HK-2 (cell line): ENCODE measurements around the gene TCEA3.

Source experiments
- DNase-seq: peaks from one replicate; pipeline ENCODE4 v3.0.0-alpha.2; 2018; ENCODE audit not compliant: unreplicated experiment

TCEA3 gene

DNA sequence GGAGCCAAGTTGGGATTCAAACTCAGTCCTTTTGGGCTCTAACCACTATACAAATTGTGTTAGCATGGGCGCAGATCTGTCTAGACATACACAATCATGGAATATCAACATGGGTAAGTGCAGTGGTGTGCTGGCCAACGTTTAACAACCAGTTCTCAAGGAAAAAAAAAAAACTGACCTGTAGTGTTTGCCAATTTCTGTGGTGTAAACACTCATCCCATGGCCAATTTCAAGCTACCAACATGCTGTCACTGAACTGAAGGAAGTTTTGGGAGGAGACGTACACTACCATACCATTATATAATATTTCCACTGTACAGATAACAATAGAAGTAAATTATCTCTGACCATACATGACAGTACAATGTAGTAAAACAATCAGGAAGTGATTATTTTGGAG lies 3.2 kb downstream of the TCEA3 start:
- DNase-seq: no peak

- DNase-seq: no peak
Observed at GRCh38 chr1:23420778-23421177, 3.8 kb downstream of the TCEA3 start.

- no peak for DNase-seq
Observed at GRCh38 chr1:23419180-23419579, 5.4 kb downstream of the TCEA3 start.

DNA sequence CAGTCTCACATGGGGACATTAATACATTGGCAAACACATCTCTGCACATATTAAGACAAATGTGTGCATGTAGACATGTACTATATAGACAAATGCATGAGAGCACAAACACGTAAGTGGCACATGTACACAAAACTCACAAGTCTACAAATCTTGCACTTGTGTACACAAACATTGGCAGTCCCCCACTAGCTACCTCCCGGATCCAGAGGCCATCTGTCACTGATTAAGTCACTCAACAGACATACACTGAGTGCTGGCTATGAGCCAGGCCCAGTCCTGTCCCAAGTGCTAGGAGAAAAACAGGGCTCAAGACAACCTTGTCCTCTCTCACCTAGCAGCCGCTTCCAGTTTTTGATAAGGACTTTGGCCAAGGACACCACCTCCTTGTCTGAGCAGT lies 7.0 kb downstream of the TCEA3 start:
- no peak for DNase-seq

- DNase-seq: no peak
Observed at GRCh38 chr1:23416964-23417363, 7.6 kb downstream of the TCEA3 start.

GRCh38 chr1:23408797-23409290 lies 15.7 kb downstream of the TCEA3 start:
- DNase-seq: no peak

GRCh38 chr1:23407016-23407630 lies 17.4 kb downstream of the TCEA3 start:
- DNase-seq: no peak

- no peak for DNase-seq
Observed at GRCh38 chr1:23405946-23406345, 18.6 kb downstream of the TCEA3 start.

DNA sequence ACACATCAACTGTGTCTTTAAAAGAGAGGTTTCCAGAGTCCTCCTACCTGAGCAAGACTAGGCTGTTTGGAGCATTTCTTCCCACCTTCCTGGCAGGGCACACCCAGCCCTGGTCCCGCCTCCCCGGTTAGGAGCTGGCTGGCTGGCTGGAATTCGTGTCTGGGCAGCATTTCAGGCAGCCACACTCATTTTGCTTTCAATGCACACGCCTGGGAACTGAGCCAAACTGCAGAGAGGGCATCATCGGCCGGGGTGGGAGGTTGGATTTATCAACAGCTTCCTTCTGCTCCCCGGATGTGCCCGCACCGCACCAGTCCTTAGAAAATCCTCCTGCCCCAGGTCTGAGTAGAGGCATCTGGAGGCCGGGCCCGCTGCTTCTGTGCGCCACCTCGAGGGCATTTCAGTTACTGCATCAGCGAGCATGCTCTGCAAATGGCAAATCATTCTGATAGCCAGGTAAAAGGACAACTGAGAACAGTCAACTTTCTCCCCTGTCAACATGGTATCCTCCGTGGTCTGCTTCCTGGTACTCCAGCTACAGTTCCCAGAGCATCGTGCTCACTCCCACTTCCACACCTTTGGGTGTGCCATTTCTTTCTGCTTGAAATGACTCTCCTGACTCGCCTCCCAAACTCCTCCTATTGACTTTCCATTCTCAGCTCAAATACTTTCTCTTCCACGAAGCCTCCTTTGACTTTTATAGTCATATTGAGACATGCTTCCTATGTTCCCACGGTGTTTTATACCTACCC lies 20.6 kb downstream of the TCEA3 start:
- DNase-seq: peak; percentile 97

- no peak for DNase-seq
Observed at GRCh38 chr1:23403355-23403734, 21.2 kb downstream of the TCEA3 start.

DNA sequence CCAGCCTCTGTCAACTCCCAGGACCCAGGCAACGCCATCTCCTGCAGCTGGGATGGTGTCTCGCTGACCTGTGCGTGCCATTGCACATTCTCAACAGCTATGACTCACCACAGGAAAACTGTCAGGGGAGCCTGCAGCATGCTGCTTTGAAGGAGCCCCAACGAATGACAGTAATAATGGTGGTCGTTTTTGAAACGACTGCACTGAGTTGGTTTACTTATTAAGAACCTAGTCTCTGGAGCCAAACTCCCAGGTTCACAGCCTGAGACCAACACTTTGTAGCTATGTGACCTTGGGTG lies 21.6 kb downstream of the TCEA3 start:
- DNase-seq: peak; percentile 65

DNA sequence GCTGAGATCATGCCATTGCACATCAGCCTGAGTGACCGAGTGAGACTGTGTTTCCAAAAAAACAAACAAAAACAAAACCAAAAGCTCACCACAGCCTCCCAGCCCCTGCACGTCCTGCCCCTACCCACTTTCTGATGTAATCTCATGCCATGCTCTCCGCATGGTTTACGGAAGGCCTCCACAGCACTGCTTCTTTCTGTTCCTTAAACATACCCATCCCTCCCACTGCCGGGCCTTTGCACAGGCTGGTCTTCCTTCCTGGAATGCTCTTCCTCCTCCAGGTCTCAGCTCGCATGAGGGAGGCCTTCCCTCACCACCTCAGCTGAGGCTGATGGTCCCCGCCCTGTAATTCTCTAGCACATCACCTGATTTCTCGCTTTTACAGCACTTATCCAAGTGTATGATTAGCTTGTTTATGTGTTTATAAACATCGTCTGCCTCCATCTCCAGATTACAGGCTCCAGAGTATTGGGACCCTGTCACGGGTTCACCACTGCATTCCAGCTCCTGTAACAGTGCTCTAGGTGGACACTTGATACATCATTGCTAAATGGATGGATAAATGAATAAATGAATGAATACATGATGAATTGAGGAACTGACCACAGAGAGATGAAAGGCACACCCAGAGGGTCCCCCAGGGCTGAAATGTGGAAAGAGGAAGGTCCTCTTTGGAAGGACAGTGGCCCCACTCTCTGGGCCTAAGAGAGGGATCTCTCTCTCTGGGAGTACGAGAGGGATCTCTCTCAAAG lies 22.1 kb downstream of the TCEA3 start:
- DNase-seq: no peak

GRCh38 chr1:23401313-23401712 lies 23.2 kb downstream of the TCEA3 start:
- DNase-seq: no peak

GRCh38 chr1:23400324-23401114 lies 24.0 kb downstream of the TCEA3 start:
- DNase-seq: no peak

DNA sequence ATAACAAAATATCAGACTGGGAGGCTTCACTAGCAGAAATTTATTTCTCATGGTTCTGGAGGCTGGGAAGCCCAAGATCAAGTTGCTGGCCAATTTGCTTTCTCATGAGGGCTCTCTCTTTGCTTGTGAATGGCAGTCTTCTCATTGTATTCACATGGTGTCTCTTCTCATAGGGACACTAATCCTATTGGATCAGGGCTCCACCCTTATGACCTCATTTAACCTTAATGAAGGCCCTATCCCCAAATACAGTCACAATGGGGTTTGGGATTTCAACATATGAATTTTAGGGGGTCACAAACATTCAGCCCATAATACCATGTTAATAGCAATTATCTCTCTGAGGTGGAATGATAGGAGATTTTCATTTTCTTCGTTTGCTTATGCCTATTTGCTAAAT lies 25.3 kb downstream of the TCEA3 start:
- DNase-seq: no peak

DNA sequence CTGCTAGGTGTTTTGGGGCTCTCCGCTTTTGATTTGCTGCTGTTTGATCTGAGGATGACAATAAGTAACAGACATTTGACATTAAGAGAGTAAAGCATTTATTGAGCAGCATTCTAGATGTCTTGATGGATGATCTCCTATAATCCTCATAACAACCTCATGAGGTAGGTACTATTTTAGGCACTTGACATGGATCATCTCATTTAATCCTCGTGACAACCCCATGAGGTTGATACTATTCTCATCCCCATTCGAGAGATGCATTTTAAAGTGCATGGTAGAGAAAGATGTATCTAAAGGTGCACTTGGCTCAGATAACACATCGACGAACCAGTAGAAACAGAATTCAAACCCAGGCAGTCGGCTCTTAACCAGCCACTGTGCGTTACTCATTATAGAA lies 26.6 kb downstream of the TCEA3 start:
- DNase-seq: no peak

DNA sequence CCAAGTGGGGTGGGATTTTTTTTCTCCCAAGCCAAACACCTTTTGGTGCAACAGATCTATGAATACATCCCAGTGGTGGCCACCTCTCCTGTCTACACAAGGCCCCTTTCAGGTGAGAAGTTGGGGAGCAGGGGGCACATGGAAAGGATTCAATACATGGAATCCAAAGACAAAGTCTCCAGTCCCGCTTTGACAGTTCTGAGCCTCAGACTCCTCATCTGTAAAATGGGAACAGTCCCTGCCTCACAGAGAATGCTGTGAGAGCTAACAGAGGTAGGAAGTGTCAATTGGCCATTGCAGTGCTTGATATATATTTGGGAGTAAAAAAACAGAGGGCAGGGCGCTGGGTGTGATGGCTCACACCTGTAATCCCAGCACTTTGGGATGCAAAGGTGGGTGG lies 28.2 kb downstream of the TCEA3 start:
- DNase-seq: no peak

GRCh38 chr1:23395849-23396248 lies 28.7 kb downstream of the TCEA3 start:
- DNase-seq: no peak

DNA sequence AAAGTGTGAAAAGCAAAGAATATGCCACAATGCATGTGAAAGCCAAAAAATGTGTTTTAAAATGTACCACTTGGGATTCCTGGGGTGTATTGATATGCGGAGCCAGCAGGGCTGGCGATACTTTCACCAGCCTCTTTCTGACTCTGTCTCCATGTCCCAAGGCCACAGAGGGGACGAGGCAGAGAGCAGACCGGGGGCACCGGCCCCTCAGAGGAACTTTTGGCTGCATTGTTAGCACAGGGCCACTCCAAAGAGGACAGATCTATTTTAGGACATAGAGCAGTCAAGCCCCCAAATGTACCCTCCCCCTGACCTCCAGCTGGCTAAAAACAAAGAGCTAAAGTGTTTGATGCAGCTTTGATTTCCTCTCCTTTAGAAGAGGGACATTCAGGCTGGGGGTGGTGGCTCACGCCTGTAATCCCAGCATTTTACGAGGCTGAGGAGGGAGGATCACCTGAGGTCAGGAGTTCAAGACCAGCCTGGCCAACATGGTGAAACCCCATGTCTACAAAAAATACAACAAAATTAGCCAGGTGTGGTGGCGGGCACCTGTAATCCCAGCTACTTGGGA lies 29.3 kb downstream of the TCEA3 start:
- no peak for DNase-seq

DNA sequence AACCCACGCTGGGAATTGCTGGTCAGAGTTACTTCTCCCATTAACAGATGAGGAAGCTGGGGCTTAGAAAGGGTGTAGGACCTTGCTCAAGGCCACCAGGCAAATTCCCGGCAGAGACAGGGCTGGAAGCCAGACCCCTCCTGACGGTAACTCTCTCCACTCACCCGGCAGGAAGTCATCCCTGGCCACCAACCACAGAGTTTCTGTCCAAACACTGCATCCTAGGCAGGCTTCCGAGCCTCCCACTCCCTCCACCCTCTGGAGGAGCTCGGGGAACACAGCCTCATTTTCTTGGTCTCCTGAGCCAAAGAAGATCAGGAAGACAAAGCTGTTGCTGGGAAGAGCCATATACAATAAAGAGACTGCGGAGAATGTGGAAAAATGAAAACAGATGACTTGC lies 29.9 kb downstream of the TCEA3 start:
- peak; percentile 61 for DNase-seq

DNA sequence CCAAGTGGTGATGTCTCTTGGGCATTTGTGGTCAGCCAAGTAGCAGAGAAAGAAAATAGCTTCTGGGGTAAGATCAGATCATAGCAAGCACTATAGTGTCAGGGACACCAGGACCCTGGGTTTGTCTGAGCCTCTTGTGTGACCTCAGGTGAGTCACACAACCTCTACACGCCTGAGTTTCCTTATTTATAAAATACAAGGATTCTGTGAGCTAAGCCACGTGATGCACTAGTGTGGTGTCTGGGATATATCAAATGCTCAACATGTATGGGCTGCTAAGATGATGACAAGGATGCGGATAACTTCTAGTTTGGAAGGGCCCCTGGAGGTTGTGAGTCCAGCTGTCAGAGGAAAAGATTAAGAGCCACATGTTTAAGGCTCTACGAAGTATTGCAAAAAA lies 30.4 kb downstream of the TCEA3 start:
- no peak for DNase-seq

DNA sequence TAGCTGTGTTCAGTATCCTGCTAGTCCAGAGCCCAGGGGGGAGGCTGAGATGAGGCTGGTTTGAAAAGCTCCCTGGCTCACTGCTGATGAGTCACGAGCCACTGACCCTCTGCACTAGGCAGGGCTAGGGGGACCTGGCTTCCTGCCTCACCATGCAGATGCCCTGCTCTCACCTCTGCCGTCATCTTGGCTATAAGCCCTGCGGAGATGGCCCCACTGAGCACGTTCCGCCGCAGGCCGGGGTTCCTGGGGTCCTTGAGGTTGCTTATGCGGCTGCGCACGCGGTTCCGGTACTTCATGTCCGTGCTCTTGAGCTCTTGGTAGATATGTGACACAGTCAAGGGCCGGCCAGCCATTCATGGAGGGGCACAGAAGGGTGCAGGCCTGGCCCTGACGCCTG lies 30.8 kb downstream of the TCEA3 start:
- peak; percentile 91 for DNase-seq
